ENCODE data around the gene SLC38A7.

DNA sequence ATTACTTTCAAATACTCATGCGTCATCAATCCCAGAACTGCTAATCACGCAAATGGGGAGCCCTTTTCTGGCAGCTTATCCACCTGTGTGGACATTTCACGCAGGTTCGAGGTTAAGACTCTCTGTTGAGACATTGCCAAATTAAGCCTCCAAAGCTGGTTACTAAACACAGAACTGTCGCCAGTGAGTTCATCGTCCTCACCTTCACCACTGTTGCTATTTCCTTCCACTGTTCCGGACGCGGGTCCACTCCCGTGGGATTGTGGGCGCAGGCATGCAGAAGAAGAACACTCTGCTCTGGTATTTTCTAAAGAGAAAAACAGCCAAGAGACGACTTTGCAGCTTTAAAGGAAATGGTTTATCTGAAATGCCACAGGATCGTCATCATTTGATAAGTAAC lies 33.4 kb upstream of the SLC38A7 start:
- TF ChIP-seq, protein P1, sequence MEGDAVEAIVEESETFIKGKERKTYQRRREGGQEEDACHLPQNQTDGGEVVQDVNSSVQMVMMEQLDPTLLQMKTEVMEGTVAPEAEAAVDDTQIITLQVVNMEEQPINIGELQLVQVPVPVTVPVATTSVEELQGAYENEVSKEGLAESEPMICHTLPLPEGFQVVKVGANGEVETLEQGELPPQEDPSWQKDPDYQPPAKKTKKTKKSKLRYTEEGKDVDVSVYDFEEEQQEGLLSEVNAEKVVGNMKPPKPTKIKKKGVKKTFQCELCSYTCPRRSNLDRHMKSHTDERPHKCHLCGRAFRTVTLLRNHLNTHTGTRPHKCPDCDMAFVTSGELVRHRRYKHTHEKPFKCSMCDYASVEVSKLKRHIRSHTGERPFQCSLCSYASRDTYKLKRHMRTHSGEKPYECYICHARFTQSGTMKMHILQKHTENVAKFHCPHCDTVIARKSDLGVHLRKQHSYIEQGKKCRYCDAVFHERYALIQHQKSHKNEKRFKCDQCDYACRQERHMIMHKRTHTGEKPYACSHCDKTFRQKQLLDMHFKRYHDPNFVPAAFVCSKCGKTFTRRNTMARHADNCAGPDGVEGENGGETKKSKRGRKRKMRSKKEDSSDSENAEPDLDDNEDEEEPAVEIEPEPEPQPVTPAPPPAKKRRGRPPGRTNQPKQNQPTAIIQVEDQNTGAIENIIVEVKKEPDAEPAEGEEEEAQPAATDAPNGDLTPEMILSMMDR (IDR thresholded peaks at IDR 0.05), result no peak
- TF ChIP-seq POLR2A (IDR thresholded peaks at IDR 0.05), result no peak
